Activated CD4-positive, alpha-beta T cell treated with anti-CD3 and anti-CD28 coated beads for 1 hour (primary cell): ENCODE measurements around the gene FNDC7.
"Not testable (repeated sequence)": the region's sequence is repeated elsewhere in the genome, so short reads cannot be mapped to it uniquely, and the experiment has no call there.

Experiments used
- DNase-seq: peaks from one replicate; pipeline ENCODE4 v3.0.0-alpha.2; 2020

The FNDC7 gene

DNA sequence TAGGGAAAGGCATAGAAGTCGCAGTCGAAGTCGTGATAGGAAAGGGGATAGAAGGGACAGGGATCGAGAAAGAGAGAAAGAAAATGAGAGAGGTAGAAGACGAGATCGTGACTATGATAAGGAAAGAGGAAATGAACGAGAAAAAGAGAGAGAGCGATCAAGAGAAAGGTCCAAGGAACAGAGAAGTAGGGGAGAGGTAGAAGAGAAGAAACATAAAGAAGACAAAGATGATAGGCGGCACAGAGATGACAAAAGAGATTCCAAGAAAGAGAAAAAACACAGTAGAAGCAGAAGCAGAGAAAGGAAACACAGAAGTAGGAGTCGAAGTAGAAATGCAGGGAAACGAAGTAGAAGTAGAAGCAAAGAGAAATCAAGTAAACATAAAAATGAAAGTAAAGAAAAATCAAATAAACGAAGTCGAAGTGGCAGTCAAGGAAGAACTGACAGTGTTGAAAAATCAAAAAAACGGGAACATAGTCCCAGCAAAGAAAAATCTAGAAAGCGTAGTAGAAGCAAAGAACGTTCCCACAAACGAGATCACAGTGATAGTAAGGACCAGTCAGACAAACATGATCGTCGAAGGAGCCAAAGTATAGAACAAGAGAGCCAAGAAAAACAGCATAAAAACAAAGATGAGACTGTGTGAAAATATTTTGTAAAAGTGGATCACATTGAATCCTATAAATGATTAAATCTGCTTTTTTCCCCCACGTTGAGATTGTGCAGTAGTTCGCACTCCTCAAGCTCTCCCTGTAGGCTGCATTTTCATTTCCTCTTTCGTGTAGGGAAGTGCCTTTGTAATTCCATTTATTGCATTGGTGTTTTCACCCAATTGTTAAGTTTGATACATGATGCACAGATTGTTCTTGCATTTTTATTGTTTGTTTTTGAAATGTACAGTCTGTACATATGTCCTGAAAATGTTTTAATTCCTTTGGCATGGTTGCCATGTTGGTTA lies 13.1 kb upstream of the FNDC7 start:
- DNase-seq, result no peak

DNA sequence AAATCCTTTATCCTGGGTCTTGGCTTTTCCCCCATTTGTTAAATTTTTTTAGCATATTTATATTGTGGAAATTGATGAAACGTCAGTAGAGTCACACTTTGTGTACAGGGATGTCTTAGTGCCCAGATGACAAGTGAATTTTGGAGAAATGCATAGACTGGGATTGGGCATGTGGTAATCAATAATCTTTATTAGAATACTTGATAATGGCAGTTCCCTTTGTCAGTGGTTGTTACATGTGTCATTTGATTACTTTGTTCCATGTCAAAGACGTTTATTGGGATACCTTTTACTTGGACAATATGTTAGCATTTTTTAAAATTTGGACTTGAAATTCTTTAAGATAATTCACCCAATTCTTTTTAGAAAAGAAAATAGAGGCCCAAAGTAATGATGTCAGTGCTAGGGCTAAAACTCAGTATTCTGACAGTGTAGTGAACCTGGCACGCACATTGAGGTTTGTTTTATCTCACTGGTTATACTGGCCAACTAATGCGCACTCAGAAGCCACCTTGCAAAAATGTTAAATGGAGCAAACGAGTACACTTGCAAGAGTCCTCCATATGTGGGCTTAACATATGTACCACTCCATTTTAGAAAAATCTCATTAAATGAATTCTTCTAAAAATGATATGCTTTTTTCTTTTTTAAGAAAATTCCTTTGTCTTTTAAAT lies 11.4 kb upstream of the FNDC7 start:
- no peak for DNase-seq

DNA sequence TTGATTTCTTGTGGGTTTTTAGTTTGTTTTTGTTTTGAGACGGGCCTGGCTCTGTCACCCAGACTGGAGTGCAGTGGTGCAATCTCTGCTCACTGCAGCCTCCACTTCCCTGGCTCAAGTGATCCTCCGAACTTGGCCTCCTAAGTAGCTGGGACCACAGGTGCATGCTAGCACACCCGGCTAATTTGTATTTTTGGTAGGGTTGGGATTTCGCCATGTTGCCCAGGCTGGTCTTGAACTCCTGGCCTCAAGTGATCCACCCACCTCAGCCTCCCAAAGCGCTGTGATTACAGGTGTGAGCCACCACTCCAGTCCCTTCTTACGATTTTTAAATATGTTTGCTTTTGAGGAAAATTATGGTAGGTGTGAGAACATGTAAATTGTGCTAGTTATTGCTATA lies 10.6 kb upstream of the FNDC7 start:
- not testable (repeated sequence) for DNase-seq

- DNase-seq, result no peak
Measured at GRCh38 chr1:108703939-108704338, 8.8 kb upstream of the FNDC7 start.

- no peak for DNase-seq
Measured at GRCh38 chr1:108704496-108704895, 8.2 kb upstream of the FNDC7 start.

GRCh38 chr1:108706643-108707042 lies 6.1 kb upstream of the FNDC7 start:
- no peak for DNase-seq

- DNase-seq, result peak; percentile 43
Measured at GRCh38 chr1:108708691-108709660, 3.7 kb upstream of the FNDC7 start.

DNA sequence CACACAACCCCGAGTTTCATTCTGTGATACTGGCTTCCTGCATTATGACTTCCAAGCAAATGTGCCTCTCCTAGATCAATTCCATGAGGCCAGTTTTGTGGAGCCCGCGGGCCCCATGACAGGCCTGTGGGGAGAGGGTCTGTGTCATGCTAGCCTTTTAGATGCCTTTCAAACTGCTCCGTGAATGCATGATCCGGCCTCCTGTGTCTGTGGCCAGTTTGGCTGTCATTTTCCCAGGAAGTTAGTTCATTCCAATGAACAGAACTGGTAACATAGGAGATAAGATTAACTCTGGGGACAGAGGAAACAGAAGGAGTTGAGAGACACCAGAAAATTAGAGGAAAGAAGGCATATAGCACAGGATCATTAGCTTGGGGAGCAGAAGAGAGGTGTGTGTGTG lies 3.2 kb downstream of the FNDC7 start:
- DNase-seq, result no peak

DNA sequence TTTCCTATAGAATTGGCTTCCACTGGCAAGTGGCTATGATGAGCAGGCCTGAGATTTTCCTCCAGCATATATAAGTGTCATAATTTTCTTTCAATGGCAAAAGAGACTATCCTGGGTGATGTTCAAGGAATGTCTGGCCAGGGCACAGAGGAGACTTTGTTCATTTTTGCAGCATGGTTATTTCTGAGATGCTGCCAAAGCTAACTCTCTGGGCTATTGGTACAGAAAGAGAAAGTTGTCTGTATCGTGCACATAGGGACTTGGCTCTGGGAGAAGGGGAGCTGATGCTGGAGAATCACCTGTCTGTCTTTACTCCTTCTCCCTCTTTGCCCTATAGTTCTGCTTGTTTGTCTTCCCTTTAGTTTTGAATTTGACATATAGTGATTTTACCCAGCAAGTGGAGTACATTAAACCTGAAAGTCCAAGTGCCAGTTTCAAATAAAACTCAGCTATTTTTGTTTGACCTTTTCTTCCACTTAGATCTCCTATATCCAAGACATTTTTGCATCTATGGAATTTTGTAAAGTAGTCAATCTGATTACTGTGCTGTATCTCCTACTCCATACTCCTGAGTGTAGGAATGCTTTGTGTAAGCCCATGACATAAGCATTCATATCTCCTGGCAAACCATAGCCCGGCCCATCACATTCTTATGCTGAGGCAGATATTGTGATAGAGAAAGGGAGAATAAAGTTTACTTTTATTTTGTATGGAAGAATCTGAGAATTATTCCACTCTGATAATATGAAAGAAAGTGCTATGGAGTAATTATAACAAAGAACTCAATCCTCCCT lies 3.9 kb downstream of the FNDC7 start:
- no peak for DNase-seq

DNA sequence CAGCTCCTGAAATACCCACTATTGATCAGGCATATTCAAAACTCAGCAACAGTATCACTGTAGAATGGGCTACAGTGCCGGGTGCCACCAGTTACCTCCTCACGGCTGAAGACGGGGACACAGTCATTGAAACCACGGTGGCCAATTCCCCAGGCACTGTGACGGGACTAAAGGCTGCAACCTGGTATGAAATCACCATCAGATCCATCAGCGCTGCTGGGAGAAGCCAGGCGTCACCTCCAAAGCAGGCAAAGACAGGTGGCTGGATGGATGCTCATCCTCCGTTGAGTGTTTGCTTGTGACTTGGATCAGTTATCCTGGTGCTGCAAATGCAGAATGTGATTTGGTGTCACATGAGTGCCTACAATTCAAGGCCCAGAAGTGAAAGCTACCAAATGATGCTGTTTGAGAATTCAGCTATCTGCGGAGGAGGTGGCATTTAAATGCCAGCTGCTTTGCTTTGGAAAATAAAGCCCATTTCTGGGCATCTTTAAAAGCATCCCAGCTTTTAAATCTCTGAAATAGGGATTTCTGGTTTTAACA lies 5.1 kb downstream of the FNDC7 start:
- DNase-seq, result no peak

- DNase-seq, result no peak
Measured at GRCh38 chr1:108718927-108719655, 6.4 kb downstream of the FNDC7 start.

GRCh38 chr1:108719656-108720435 lies 7.1 kb downstream of the FNDC7 start:
- DNase-seq, result no peak

- no peak for DNase-seq
Measured at GRCh38 chr1:108722292-108722691, 9.6 kb downstream of the FNDC7 start.

DNA sequence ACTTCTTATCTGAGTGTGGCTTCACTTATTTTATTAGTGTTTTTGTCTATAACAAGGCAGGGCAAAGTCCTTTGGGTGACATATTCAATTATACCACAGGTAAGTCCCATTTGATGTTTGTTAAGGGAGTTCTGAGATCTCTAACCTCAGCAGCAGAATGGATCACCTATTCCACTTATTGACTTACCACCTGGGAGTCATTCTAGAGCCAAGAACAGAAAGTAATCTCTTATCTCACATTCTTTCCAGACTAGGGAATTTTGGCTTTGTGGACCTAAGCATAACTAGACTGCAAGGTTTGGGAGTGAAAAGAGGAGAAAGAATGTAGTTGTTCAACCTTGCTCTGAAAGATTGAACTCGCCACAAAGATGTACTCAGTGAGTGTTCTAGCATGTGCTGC lies 13.2 kb downstream of the FNDC7 start:
- no peak for DNase-seq

- no peak for DNase-seq
Measured at GRCh38 chr1:108728327-108728923, 15.7 kb downstream of the FNDC7 start.

DNA sequence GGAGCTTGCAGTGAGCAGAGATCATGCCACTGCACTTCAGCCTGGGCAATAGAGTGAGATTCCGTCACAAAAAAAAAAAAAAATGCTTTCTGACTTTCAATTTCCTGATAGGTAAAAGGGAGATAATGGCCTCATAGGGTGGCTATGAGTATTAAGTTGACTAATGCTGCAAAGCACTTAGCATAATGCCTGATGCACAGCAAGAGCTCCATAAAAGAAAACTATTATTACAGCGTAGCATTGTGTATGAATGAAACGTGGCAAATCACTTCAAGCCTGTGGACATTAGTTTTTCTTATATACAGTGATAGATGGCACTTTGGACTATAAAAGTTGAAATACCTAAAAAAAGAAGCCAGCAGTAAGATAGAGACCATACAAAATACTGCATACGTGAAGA lies 16.8 kb downstream of the FNDC7 start:
- DNase-seq, result no peak

GRCh38 chr1:108732398-108732797 lies 19.7 kb downstream of the FNDC7 start:
- no peak for DNase-seq

DNA sequence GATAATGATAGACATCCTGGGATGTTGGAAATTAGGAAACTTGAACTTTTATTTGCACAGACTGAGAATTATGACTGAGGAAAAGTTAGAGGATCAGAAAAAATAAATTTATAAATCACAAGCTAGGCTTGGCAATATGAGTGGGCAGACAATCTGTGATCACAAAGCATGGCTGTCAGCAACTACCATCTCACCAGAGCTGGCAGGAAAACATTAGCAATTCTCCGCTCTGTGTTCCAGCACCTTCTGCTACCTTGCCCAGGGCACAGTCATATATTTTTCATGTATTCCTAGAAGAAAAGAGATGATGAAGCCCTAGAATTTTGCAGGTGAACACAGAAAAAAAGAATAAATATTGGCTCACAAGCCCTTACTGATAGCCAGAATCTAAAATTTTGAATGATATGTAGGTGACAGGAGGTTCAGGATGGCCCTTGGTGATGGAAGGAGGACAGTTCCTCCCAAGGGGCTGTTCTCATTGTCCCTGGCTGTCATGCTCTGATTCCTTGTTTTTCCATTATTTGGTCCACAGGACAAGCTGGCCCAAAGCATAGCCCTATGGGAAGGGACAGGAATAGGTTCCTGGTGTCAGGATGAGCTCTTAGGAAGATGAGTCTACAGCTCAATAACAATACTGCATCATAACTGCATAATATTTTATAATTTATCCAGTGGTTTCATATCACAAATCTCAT lies 21.6 kb downstream of the FNDC7 start:
- no peak for DNase-seq

DNA sequence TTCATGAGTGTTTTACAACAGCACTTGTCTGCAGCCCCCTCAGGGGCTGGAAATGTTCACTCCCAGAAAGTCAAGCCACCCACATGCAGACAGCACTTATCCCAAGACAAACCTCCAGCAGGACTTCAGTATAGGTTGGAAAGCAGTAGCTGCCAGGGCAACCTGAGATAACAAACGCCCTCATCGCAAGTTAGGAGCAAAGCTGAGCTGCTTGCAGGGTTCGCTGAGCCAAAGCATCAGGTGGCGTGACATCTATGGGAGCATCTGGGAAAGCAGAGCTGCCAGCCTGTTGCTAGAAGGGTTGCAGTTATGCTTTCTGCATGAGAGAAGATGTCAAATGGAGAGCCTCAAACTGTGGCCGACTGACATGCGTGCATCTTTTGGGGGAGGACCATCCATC lies 29.5 kb downstream of the FNDC7 start:
- no peak for DNase-seq
